HK-2 (cell line): ENCODE results near the gene KIAA1549.
"Not testable (repeated sequence)": the region's sequence is repeated elsewhere in the genome, so short reads cannot be mapped to it uniquely, and the experiment has no call there.

Source experiments
- DNase-seq: peaks from one replicate; pipeline ENCODE4 v3.0.0-alpha.2; 2018; ENCODE audit not compliant: unreplicated experiment

KIAA1549 gene

DNA sequence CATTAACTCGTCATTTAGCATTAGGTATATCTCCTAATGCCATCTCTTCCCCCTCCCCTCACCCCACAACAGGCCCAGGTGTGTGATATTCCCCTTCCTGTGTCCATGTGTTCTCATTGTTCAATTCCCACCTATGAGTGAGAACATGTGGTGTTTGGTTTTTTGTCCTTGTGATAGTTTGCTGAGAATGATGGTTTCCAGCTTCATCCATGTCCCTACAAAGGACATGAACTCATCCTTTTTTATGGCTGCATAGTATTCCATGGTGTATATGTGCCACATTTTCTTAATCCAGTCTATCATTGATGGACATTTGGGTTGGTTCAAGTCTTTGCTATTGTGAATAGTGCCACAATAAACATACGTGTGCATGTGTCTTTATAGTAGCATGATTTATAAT lies 169.9 kb downstream of the KIAA1549 start:
- not testable (repeated sequence) for DNase-seq

DNA sequence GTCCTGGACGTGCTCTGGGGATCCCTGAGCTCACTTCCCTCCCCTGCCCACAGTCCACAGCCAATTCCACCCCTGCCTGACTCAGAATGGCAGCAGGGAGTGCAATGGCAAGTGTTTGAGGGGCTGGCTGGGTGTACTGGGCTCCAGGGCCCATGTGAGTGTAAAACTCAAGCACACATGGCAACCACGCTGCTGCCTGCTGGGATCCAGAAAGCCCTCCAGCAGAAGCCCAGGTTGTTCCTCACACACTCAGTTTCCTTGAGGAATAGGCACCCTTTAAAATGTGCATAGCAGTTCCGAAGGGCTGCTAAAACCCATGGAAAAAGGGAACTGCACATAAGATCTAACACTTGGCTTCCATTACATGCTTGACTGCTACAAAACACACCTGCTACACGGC lies 171.8 kb downstream of the KIAA1549 start:
- no peak for DNase-seq

DNA sequence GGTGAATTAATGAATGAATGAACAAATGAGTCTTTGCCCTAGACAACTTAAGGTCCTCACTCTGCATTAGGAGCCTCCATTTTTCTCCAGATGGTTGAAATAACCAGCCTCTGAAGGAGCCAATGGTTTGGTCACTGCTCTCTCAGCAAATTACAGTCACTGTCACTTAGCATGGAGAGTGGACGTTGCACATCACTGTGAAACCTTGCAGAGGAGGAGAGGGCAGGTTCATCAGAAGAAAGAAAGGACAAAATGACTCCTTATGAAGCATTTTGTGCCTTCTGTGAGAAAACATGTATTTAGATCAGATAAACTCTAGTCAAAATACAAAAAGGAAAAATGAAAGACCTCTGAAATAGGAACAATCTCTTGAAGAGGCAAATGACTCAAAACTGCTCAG lies 176.6 kb downstream of the KIAA1549 start:
- DNase-seq: no peak

DNA sequence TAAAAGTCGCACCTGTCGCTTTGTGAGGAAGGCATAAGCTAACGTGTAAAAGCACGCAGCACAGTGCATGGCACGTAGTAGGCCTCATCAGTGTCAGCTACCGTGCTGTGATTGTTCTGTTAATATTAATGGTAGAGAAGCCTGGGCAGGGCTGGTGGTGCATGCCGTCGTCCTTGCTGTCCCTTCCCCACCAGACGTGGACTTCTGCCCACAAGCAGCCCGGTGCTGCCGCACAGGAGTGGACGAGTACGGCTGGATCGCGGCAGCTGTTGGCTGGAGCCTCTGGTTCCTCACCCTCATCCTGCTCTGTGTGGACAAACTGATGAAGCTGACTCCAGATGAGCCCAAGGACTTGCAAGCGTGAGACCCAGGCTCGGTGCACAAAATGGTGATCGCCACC lies 178.5 kb downstream of the KIAA1549 start:
- no peak for DNase-seq

DNA sequence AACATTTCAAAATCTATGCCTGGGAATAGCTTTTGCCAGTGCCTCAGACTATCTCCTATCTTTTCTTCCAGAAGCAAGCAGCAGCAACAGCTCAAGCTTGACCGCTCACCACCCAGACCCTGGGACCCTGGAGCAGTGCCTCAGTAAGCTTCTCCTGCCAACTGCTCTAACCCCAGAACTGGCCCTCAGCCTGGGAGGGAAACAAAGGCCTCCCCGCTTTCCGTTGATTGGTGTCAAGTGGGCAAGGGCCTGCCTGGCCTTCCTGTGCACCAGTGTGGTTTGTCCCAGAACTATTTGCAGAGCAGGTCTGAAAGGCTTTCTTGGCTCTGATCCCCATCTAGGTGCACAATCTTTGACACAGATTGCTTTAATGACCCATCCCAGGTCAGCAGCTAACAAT lies 179.9 kb downstream of the KIAA1549 start:
- no peak for DNase-seq

DNA sequence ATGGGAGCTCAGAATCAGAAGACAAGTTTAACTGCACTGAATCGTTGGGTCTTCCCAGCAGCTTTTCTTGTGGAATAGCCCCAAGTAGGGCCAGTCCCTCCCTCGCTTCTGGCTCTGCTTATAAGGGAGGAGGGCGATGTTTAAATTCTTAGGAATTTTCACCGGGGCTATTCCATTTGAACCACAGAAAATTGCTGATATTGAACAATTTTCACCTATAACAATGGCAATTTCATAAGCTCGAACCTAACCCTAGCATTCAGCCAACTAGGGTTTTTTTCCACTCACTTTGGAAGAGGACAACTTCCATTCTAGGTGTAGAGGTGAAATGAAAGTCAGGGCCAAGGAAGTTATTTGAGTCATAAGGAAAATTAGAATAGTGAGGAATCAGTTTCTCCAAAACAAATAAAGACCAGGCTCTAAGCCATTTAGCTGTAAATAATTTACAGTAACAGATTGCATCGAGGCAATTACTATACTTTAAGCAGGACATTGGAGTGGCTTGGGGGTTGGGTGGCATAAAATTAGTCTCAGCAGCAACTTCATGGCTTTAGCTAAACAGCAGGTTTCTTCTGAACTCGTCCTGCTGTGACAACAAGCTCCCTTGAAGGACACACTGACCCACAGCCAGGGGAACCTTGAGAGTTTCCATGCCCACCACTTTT lies 181.7 kb downstream of the KIAA1549 start:
- no peak for DNase-seq

DNA sequence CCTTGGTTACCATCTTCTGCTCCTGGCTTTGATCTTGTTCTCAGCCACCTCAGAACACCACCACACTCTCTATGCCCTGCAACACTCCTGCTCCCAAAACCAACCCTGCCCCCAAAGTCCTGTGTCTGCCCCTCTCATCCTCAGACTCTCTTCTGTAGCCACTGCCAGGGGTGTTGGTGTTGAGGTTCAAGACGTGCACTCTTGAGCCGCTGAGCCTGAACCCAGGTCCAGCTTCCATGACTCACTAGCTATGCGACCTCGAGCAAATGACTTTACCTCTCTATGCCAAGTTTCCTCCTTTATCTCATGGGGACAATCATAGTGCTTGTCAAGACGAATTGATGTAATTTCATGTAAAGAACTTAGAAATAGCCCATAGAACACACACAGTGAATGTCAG lies 182.4 kb downstream of the KIAA1549 start:
- no peak for DNase-seq

DNA sequence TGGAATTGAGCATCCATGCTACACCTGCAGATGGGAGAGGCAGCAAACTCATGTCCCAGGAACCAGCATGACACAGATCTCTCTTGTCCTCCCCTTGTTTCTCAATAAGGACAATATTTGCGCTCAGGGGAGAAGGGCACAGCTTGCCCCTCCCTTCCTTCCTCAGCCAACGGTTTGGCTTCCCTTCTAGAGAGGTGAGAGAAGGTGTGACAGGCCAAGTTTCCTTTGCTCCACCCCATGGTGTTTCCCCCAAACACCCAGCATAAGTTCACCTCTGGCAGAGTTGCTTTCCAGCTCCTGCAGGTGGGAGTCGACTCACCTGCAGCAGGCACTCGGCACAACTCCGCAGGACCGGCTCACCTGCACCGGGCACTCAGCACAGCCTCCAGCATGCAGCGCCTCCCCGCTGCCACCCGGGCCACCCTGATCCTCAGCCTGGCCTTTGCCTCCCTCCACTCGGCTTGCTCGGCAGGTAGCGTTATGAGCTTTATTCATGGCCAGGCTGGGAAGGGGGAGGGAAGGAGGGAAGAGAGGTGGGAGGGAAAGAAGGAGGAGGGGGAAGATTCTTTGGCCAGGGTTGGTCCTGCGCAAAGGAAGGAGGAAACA lies 183.4 kb downstream of the KIAA1549 start, which contains the start of the genes ATP6V0A4 and TMEM213:
Gene ATP6V0A4 (minus strand): TSS at position 482 of the 606 bp plus-strand sequence. CDS start 26,949 bp downstream, outside the sequence.
Gene TMEM213 (plus strand): TSS at position 280 of the 606 bp plus-strand sequence. CDS start 111 bp downstream, at position 391.
- no peak for DNase-seq

DNA sequence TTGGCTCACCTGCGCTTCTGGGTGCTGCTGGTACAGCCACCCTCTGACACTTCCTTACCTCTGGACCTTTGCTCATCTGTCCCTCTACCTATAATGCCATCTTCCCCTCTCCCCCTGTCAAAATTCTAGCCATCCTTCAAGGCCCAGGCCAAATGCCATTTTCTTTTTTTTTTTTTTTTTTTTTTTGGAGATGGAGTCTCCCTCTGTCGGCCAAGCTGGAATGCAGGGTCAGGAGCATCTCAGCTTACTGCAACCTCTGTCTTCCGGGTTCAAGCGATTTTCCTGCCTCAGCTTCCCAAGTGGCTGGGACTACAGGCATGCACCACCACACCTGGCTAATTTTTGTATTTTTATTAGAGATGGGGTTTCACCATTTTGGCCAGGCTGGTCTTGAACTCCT lies 184.1 kb downstream of the KIAA1549 start:
- not testable (repeated sequence) for DNase-seq

DNA sequence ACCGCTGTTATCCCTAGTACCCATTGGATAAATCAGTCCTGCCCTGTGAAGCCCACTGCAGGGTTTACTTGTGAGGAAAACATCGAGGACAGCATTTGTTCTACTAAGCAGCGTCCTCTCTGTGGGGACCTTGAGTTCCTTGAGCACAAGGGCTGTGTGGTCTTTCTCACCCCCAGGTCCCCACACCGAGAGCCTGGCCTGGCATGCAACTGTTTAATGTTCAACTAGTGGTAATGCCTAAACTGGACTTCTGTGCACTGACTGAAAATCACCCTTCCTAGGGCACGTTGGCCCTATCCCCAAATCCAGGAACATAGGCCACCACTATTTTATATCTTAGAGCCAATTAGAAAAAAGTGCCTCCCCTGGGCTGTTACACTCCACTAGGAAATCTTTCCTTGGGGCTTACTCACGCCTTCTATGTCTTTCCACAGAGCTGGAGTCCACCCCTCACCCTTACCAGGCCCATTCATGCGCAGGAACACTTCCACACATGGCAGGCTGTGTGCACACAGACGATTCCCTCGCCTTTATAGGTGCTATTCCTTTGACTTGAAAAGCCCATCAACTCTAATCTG lies 185.1 kb downstream of the KIAA1549 start:
- peak; percentile 12 for DNase-seq

DNA sequence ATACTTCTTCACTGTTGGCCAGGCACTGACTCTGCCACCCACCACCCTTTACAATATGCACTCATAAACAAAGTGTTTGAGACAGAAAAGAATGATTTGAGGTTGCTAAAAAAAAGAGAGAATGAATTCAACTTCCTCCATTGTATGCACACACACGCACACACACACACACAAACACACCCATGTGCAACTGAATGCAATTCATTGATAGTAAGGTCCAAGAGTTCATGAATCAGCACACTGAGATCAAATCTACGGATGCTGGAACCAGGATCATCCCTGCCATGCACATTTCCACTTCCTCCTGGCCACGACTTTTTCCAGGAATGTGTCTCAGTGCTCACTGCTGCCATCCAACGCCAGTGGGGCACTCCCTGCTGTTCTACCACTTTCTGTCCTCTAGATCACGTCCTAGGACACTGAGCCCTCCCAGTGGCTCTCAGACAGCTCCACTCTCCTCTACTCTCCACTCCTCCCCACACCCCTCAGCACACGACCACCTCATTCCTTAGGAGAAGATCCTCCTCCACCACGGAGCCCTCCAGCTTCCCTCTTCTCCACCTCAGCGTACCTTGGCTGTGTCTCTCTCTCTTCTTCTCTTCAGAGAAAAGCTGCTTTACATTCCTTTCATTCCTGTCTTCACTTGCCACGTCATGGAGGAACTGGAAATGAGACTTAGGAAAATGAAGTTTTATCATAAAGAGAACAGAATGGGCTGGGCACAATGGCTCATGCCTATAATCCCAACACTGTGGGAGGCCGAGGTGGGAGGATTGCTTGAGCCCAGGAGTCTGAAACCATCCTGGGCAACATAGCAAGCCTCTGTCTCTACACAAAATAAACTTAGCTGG lies 195.4 kb downstream of the KIAA1549 start:
- no peak for DNase-seq

DNA sequence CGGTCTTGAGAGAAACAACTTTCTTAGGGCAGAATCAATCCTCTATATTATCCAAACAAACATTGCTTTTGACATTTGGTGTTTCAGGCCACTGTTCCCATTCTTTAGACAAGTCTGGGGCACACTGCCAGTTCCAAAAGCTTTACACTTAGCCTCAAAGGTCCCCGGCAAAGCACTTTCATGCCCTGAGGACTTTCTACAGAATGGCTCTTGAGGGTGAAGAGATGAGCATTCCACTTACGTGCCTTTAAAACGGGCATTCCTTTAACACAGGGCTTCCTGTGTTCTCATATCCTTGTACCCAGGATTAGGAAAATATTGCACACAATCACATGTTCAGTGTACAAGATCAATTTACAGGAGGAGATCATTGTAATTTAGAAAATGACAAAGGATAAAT lies 196.5 kb downstream of the KIAA1549 start:
- DNase-seq: no peak
